CD4-positive, alpha-beta memory T cell (primary cell): ENCODE measurements around the gene NR3C2. TPM values are rescaled to one million over a fixed set of nuclear protein-coding genes. Genes with fewer than 3 reads are reported as not detected.
A peak's percentile ranks its signal among the peaks of the same experiment; 100 is the strongest.
"Not testable (repeated sequence)": the region's sequence is repeated elsewhere in the genome, so short reads cannot be mapped to it uniquely, and the experiment has no call there.

Experiments
- CTCF ChIA-PET: fragments of 350-600 bp; sonication (Branson Sonifier 250); formaldehyde crosslinking; loops from one replicate; lab custom pipeline; 2021; ENCODE audit warnings: inconsistent platforms; ENCODE audit not compliant: partially characterized antibody; lab: Charles Lee
- POLR2A ChIA-PET: fragments of 350-600 bp; sonication (Branson Sonifier 250); formaldehyde crosslinking; loops from one replicate; lab custom pipeline; 2021; ENCODE audit not compliant: partially characterized antibody; lab: Charles Lee
- DNase-seq, 5 donors: peaks; one replicate each; pipeline versions ENCODE4 v3.0.0 to v3.0.0-alpha.2; 2020 to 2022; ENCODE audit warnings: mixed read lengths in 1 of 5
- H3K27ac ChIP-seq: one replicate; pipeline ENCODE4 v1.7.0; 2013; ENCODE audit warnings: low read depth, low read length
- H3K27me3 ChIP-seq: 2 replicates; pipeline ENCODE4 v1.7.0; 2013; ENCODE audit warnings: mild to moderate bottlenecking, low read length, moderate library complexity; ENCODE audit not compliant: insufficient read depth
- H3K36me3 ChIP-seq: 2 replicates; pipeline ENCODE4 v1.7.0; 2013; ENCODE audit warnings: mild to moderate bottlenecking, low read length, moderate library complexity; ENCODE audit not compliant: insufficient read depth
- H3K4me1 ChIP-seq: 2 replicates; pipeline ENCODE4 v1.7.0; 2013; ENCODE audit warnings: mild to moderate bottlenecking, low read length, moderate library complexity; ENCODE audit not compliant: insufficient read depth
- H3K4me3 ChIP-seq, 2 donors: one replicate each; pipeline ENCODE4 v1.7.0; 2013; ENCODE audit warnings: low read length in 2 of 2, mild to moderate bottlenecking in 1 of 2
- H3K9me3 ChIP-seq, 2 donors: one replicate each; pipeline ENCODE4 v1.7.0; 2013; ENCODE audit warnings: low read length in 2 of 2, control low read depth in 1 of 2; ENCODE audit not compliant: control insufficient read depth in 1 of 2
- H3K27ac Mint-ChIP-seq, 7 donors: one replicate each; pipeline ENCODE4 v1.8.0; 2020 to 2021; ENCODE audit warnings: mixed read lengths in 7 of 7, mild to moderate bottlenecking in 6 of 7, inconsistent platforms in 3 of 7, moderate library complexity in 3 of 7
- H3K27me3 Mint-ChIP-seq, 2 donors: one replicate each; pipeline ENCODE4 v1.8.0; 2020 to 2021; ENCODE audit warnings: mixed read lengths in 2 of 2
- H3K36me3 Mint-ChIP-seq, 2 donors: one replicate each; pipeline ENCODE4 v1.8.0; 2020 to 2021; ENCODE audit warnings: mixed read lengths in 2 of 2, inconsistent platforms in 1 of 2, mild to moderate bottlenecking in 1 of 2
- H3K4me1 Mint-ChIP-seq, 4 donors: one replicate each; pipeline ENCODE4 v1.8.0; 2020 to 2021; ENCODE audit warnings: mixed read lengths in 4 of 4, mild to moderate bottlenecking in 1 of 4
- H3K4me3 Mint-ChIP-seq, 8 donors: one replicate each; pipeline ENCODE4 v1.8.0; 2020 to 2021; ENCODE audit warnings: mixed read lengths in 8 of 8, mild to moderate bottlenecking in 7 of 8, moderate library complexity in 6 of 8, inconsistent platforms in 3 of 8
- H3K9me3 Mint-ChIP-seq, 8 donors: one replicate each; pipeline ENCODE4 v1.8.0; 2020 to 2021; ENCODE audit warnings: mixed read lengths in 8 of 8, mild to moderate bottlenecking in 5 of 8, inconsistent platforms in 3 of 8, moderate library complexity in 1 of 8
- intact Hi-C: fragments of 100-400 bp; cut with micrococcal nuclease; formaldehyde crosslinking; loops from one replicate; pipeline ENCODE4 v1.15.1; 2023
- polyA plus RNA-seq, 2 donors: library from polyadenylated mRNA; unstranded; fragments of 300-500 nt; fragmentation: Illumina TruSeq; gene quantifications; one replicate each; pipeline ENCODE4 v1.2.3, GENCODE V29; 2021
- total RNA-seq, 2 experiments: library from RNA; stranded (reverse); gene quantifications; one replicate each; pipeline ENCODE4 v1.2.3, GENCODE V29; 2021

NR3C2 gene
- total and polyA plus RNA-seq, 4 experiments from 2014 or later = 4.9 to 50.9 (median 26.8) TPM

GRCh38 chr4:148143174-148143573 is 299.0 kb downstream of the NR3C2 start:
- H3K27me3 ChIP-seq = no peaks in the 10 kb centered on the region
- ChIA-PET CTCF (no interaction called here), POLR2A (no interaction called here)
- H3K4me3 Mint-ChIP-seq = no peak overlapping the region
- DNase-seq = no peak
- H3K4me1 Mint-ChIP-seq = peaks cover 0 to 4% (median 3%) of the 10 kb centered on the region in 4 donors
- peaks cover 60 to 76% of the 10 kb centered on the region in 2 donors for H3K36me3 Mint-ChIP-seq
- no peaks in the 10 kb centered on the region for H3K27me3 Mint-ChIP-seq
- no peak overlapping the region for H3K4me3 ChIP-seq
- H3K27ac ChIP-seq = no peak overlapping the region
- H3K4me1 ChIP-seq = no peaks in the 10 kb centered on the region
- intact Hi-C loops = no loop called here
- H3K36me3 ChIP-seq = no peaks in the 10 kb centered on the region
- no peaks in the 10 kb centered on the region for H3K9me3 Mint-ChIP-seq
- no peaks in the 10 kb centered on the region for H3K9me3 ChIP-seq
- peak overlapping the region in 2 of 7 donors; percentile 6 to 17 for H3K27ac Mint-ChIP-seq

- ChIA-PET CTCF (interaction anchor here (1.6 kb wide), 1 partner anchor 85 kb away, joined by 4 read pairs; no protein-coding TSS in a partner anchor), POLR2A (no interaction called here)
- intact Hi-C loops = no loop called here
- no peak overlapping the region for H3K4me3 Mint-ChIP-seq
- H3K9me3 Mint-ChIP-seq = no peaks in the 10 kb centered on the region
- DNase-seq = no peak
- peak overlapping the region in 2 of 7 donors; percentile 51 to 52 for H3K27ac Mint-ChIP-seq
- H3K27me3 Mint-ChIP-seq = no peaks in the 10 kb centered on the region
- H3K27me3 ChIP-seq = no peaks in the 10 kb centered on the region
- H3K27ac ChIP-seq = no peak overlapping the region
- H3K4me1 ChIP-seq = no peaks in the 10 kb centered on the region
- no peak overlapping the region for H3K4me3 ChIP-seq
- peaks cover 63 to 72% of the 10 kb centered on the region in 2 donors for H3K36me3 Mint-ChIP-seq
- no peaks in the 10 kb centered on the region for H3K36me3 ChIP-seq
- H3K4me1 Mint-ChIP-seq = peaks cover 0 to 4% (median 3%) of the 10 kb centered on the region in 4 donors
- no peaks in the 10 kb centered on the region for H3K9me3 ChIP-seq
Measured at GRCh38 chr4:148141501-148141900, 300.7 kb downstream of the NR3C2 start.

- H3K27me3 ChIP-seq = no peaks in the 10 kb centered on the region
- intact Hi-C loops = no loop called here
- CTCF ChIA-PET = no interaction called here
- H3K4me1 ChIP-seq = no peaks in the 10 kb centered on the region
- H3K4me3 ChIP-seq = no peak overlapping the region
- POLR2A ChIA-PET = no interaction called here
- H3K27ac ChIP-seq = no peak overlapping the region
- peaks cover 0 to 40% (median 28%) of the 10 kb centered on the region in 8 donors for H3K9me3 Mint-ChIP-seq
- H3K27ac Mint-ChIP-seq = no peak overlapping the region
- peaks cover 0 to 3% of the 10 kb centered on the region in 2 donors for H3K9me3 ChIP-seq
- no peak overlapping the region for H3K4me3 Mint-ChIP-seq
- peaks cover 0 to 5% (median under 1%) of the 10 kb centered on the region in 4 donors for H3K4me1 Mint-ChIP-seq
- H3K36me3 Mint-ChIP-seq = peaks cover 51 to 74% of the 10 kb centered on the region in 2 donors
- DNase-seq = no peak
- H3K27me3 Mint-ChIP-seq = no peaks in the 10 kb centered on the region
- H3K36me3 ChIP-seq = no peaks in the 10 kb centered on the region
Measured at GRCh38 chr4:148126825-148127224, 315.4 kb downstream of the NR3C2 start.

GRCh38 chr4:148124512-148124911 is 317.7 kb downstream of the NR3C2 start:
- CTCF ChIA-PET = no interaction called here
- H3K27me3 ChIP-seq = no peaks in the 10 kb centered on the region
- peaks cover 0 to 40% (median 28%) of the 10 kb centered on the region in 8 donors for H3K9me3 Mint-ChIP-seq
- H3K4me1 Mint-ChIP-seq = peaks cover 0 to 9% (median 3%) of the 10 kb centered on the region in 4 donors
- intact Hi-C loops = no loop called here
- POLR2A ChIA-PET = no interaction called here
- no peak for DNase-seq
- no peaks in the 10 kb centered on the region for H3K27me3 Mint-ChIP-seq
- H3K27ac ChIP-seq = no peak overlapping the region
- H3K4me1 ChIP-seq = no peaks in the 10 kb centered on the region
- no peak overlapping the region for H3K4me3 Mint-ChIP-seq
- H3K36me3 Mint-ChIP-seq = peaks cover 64 to 81% of the 10 kb centered on the region in 2 donors
- H3K36me3 ChIP-seq = no peaks in the 10 kb centered on the region
- H3K27ac Mint-ChIP-seq = no peak overlapping the region
- H3K4me3 ChIP-seq = no peak overlapping the region
- H3K9me3 ChIP-seq = peaks cover 0 to 3% of the 10 kb centered on the region in 2 donors

GRCh38 chr4:148123161-148123560 is 319.1 kb downstream of the NR3C2 start:
- intact Hi-C loops, H3K4me3 ChIP-seq, POLR2A ChIA-PET, H3K27ac Mint-ChIP-seq, H3K27ac ChIP-seq, H3K4me1 ChIP-seq, H3K36me3 ChIP-seq, H3K27me3 ChIP-seq, CTCF ChIA-PET, H3K27me3 Mint-ChIP-seq, H3K9me3 ChIP-seq, DNase-seq: not testable (repeated sequence)
- Mint-ChIP-seq H3K4me1 (peaks cover 4 to 21% (median 12%) of the 10 kb centered on the region in 4 donors), H3K4me3 (peak overlapping the region in 1 of 8 donors; percentile 22), H3K9me3 (peaks cover 0 to 40% (median 28%) of the 10 kb centered on the region in 8 donors), H3K36me3 (peaks cover 66 to 83% of the 10 kb centered on the region in 2 donors)

GRCh38 chr4:148120216-148120615 is 322.0 kb downstream of the NR3C2 start:
- peaks cover 0 to 3% of the 10 kb centered on the region in 2 donors for H3K9me3 ChIP-seq
- Mint-ChIP-seq H3K4me1 (peaks cover 9 to 42% (median 20%) of the 10 kb centered on the region in 4 donors), H3K36me3 (peaks cover 72 to 84% of the 10 kb centered on the region in 2 donors), H3K27me3 (no peaks in the 10 kb centered on the region), H3K27ac (peak overlapping the region in 2 of 7 donors; percentile 6 to 25), H3K9me3 (peaks cover 0 to 26% (median 20%) of the 10 kb centered on the region in 8 donors), H3K4me3 (no peak overlapping the region)
- no peaks in the 10 kb centered on the region for H3K4me1 ChIP-seq
- H3K4me3 ChIP-seq = no peak overlapping the region
- no peaks in the 10 kb centered on the region for H3K36me3 ChIP-seq
- DNase-seq = no peak
- intact Hi-C loops = no loop called here
- no peaks in the 10 kb centered on the region for H3K27me3 ChIP-seq
- CTCF ChIA-PET = interaction anchor here (1.5 kb wide), 1 partner anchor 18 kb away, joined by 4 read pairs; no protein-coding TSS in a partner anchor
- POLR2A ChIA-PET = no interaction called here
- H3K27ac ChIP-seq = no peak overlapping the region

- no peaks in the 10 kb centered on the region for H3K27me3 ChIP-seq
- H3K27ac ChIP-seq = no peak overlapping the region
- Mint-ChIP-seq H3K27me3 (no peaks in the 10 kb centered on the region), H3K9me3 (peaks cover 0 to 11% (median 6%) of the 10 kb centered on the region in 8 donors), H3K27ac (peak overlapping the region in 2 of 7 donors; percentile 23 to 44), H3K36me3 (peaks cover 77 to 83% of the 10 kb centered on the region in 2 donors), H3K4me3 (no peak overlapping the region), H3K4me1 (peaks cover 9 to 50% (median 25%) of the 10 kb centered on the region in 4 donors)
- POLR2A ChIA-PET = interaction anchor here (0.8 kb wide), 1 partner anchor 323 kb away, joined by 3 read pairs; no protein-coding TSS in a partner anchor
- no peak for DNase-seq
- peaks cover 3% of the 10 kb centered on the region for H3K36me3 ChIP-seq
- no peaks in the 10 kb centered on the region for H3K4me1 ChIP-seq
- intact Hi-C loops = no loop called here
- H3K4me3 ChIP-seq = no peak overlapping the region
- CTCF ChIA-PET = no interaction called here
- H3K9me3 ChIP-seq = no peaks in the 10 kb centered on the region
Measured at GRCh38 chr4:148118633-148119032, 323.6 kb downstream of the NR3C2 start.
